ENCODE results near the gene CYB5R3.

Gene CYB5R3

DNA sequence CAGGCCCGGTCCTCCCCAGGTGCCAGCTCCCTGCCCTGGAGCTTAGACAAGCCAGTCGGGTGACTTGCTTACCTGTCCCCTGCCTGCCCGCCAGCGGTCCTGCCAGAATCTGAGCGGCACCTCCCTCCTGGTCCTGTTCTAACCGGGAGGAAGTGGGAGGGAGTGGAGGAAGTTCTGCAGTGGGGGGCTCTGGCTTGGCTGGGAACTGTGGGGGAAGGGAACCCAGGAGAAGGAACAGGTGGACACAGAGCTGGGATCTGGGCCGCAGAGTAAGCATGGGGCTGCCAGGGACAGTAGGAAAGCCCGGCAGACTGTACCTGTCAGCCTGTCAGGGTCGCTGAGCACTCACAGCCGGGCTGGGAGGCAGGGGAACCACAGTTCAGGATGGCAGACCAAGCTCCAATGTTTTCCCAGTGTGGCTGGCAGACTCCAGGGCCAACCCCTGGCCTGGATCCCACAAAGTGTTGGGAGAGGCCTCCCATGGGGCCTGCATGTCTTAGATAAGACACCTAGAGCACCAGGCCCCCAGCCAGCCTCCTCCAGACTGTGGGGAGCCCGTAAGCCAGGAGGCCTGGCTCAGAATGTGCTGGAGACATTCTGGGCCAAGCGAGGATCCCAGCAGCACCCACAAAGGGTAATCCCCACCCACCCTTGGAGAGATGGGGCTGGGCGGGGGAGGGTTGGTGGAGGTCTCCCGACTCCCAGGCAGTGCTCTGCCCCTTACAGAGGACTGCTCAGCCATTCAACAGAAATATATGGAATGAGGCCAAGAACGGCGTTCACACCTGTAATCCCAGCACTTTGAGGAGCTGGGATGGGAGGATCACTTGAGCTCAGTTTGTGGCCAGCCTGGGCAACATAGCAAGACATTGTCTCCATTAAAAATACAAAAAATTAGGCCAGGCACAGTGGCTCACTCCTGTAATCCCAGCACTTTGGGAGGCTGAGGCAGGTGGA lies 2.3 kb downstream of the CYB5R3 start:
- no peak for DNase-seq (ENCODE audit: low read depth in 1 of 2, low spot score in 1 of 2)

DNA sequence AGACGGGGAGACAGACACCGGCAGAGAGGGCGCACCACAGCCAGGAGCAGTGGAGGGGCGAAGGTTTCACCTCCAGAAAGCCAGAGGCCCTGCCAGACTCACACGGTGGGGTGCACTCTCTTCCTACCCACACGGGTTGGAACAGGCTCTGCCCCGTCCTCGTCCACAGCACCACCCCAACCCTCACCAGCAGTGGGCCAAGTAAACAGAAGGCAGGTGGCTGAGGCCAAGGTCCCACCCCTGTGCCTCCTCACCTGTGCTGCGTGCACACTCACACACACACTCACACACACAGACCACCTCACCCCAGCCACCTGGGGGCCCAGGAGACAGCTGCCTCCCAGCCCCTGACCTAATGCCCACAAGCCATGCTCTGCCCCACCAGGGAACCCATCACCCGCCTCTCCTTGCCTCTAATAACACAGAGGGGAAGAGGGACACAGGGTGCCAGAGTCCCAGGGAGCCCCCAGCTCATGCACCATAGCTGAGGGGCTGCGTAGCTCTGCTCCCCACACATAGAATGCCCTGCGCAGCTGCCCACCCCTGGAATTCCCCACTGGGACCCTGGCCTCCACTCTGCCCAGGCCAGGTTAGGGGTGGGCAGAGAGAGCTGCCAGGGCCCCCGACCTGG lies 3.1 kb downstream of the CYB5R3 start:
- no peak for DNase-seq (ENCODE audit: low read depth in 1 of 2, low spot score in 1 of 2)

DNA sequence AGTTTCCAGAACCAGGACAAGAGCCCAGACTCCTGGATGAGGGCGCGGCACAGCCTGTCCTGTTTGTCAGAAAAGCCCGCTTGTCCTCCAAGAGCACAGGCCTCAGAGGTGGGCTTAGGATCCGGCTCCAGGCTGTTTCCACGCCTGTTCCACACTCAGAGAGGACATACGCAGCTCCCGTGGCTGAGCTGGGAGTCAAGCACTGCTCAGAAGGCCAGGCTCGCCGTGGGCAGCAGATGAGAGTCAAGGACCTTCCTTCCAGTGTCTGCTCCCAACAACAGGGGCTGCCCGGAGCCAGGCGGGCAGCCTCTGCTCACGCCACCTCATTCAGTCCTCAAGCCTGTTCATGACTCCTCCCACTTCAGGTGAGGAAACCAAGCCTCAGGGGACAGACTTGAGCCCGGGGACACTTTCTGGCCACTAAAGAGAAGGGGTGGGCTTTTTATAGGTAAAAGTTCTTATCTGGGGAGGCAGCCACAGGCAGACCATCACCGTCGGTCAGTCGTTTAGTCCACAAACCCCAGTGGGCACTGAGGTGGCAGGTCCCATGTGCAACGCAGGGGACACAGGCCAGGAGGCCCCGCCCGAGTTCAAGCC lies 3.8 kb downstream of the CYB5R3 start:
- DNase-seq (ENCODE audit: low read depth in 1 of 2, low spot score in 1 of 2) = no peak

DNA sequence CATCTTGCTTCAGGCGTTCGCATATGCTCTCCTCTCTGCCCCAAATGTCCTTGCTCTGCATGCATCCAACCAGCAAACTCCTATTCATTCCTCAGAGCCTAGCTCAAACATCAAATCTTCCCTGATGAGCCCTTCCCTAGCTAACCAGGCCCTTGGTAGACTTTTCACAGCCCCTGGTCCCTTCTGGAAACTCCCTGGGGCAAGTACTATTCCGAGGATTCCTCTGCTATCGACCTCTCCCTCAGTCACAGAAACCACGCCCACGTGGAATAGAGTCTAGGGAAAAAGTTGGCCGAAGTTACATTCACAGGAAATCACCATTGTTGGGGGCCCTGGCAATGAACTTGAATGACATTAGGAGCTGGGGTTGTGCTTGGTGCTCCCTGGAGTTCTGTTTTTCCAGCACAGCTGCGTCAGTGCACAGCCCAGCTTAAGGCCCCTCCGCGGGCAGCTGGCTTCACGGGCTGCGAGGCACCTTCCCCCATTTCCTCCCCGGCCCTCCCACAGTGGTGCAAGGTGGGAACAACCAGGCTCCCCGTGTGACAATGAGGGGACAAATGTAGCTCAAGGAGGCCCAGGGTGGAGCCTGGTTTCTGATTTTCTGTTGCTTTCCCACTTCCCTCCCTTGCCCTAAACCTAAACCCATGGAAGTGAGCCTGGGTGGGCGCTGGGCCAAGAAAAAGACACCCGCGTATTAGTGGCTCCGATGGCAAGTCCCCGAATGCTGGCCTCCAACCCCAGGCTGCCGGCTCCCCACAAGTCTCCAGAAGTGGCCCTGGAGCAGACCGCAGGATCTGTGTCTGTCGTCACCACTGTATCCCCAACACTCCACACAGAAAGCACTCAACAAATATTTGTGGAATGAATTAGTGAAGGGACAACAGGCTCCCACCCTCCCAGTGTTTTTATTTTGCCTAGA lies 4.5 kb downstream of the CYB5R3 start:
- no peak for DNase-seq (ENCODE audit: low read depth in 1 of 2, low spot score in 1 of 2)

DNA sequence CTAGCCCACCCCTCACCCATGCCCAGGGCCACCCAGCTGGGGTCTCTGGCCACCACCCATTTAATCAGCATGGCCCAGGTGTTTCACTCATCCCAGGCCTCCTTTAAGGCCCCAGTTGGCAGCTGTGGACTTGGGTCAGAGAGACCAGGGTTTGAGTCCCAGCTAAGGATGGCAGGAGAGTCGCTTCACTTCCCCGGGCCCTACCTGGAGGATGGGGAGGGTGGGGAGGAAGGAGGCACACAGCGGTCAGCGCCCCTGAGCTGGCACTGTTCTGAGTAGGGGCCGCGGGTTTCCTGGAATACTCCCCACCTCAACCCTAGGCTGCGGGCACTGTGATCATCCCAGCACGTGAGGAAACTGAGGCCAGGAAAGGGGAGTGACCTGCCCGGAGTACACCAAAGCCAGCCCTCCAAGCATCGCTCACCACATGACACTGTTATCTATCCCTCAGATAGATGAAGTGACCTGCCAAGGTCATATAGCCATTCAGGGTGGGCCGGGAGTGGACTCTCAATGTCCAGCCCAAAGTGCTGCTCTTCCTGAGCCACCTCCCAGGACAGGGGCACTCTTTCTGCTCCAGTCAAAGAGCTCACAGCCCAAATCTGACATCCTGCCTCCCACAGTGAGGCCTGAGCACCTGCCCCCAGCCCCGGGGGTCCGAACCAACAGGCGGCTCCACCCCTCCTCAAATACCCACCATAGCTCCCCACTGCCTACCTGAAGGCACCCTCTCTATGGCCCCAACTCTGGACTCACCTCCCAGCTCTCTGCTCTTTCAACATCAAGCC lies 5.4 kb downstream of the CYB5R3 start:
- DNase-seq (ENCODE audit: low read depth in 1 of 2, low spot score in 1 of 2) = no peak

DNA sequence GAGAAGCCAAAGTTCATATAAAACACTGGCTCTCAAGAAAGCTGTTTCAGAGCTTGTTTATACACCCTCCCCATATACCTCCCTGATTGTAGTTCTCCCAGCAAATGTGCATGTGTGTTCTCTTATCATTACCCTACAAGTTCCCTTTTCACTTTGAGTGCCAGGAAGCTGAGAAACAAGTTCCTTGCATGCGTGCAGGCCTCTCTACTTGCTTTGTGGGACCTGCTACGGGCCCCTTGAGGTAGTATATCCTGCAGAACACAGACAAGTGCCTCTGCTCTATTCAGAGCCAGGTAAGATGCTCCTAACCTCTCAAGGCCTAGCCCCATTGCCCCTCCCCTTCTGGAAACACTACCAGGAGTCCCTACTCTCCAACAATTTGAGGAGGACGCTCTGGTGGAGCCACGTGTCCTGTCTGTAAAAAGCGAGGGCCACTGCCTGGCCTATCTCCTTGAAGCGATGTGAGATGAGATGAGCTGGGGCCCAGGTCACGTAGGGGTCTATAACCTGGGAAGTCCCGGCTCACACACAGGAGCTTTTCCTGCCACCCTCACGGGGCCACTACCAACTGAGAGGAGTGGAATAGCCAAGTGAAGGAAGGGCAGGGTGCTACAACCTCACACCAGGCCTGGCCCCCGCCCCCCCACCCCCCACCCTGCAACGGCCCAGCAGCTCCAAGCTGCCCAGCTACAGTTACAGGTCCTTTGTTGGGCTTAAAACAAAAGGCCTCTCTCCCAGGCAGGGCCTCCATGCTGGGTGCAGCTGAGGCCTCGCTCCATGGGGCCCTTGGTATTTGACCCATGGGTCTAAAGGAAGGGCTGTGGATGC lies 6.2 kb downstream of the CYB5R3 start:
- no peak for DNase-seq (ENCODE audit: low read depth in 1 of 2, low spot score in 1 of 2)

DNA sequence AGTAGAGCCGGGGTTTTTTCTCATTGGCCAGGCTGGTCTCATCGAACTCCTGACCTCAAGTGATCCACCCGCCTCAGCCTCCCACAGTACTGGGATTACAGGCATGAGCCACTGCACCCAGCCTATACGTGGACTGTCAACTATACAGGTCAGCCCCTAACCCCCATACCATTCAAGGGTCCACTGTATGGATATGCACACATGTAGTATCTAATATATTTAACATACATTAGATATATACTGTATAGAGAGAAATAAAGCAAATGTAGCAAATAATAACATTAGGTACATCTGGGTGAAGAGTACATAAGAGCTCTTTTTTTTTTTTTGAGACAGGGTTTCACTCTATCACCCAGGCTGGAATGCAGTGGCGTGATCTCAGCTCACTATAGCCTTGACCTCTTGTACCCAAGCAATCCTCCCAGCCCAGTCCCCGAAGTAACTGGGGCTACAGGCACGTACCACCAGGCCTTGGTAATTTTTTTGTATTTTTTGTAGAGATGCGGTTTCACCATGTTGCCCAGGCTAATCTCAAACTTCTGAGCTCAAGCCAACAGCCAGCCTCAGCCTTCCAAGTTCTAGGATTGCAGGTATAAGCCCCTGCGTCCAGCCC lies 7.3 kb downstream of the CYB5R3 start:
- no peak for DNase-seq (ENCODE audit: low read depth in 1 of 2, low spot score in 1 of 2)

DNA sequence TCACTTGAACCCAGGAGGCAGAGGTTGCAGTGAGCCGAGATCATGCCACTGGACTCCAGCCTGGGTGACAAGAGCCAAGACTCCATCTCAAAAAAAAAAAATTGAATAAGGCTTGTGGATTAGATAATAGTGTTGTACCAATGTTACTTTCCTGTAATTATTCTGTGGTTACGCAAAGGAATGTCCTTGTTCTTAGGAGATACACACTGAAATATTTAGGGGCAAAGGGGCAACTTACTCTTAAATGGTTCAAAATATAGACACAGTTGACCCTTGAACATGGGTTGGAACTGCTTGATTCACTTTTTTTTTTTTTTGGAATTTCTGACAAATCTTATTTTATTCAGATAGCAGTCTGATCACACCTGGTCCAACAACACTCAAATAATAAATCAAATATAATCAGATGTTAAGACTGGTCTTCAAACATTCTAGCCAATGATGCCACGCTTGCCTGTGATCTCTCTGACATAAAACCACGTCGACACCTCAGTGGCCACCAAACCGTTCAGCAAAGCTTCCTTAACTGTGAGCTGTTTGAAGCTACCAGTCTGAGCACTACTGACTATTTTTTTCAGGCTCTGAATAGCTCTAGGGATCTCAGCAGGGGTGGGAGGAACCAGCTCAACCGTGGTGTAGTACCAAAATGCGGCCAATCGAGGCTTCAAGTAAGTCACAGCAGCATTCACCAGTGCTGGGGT lies 9.5 kb downstream of the CYB5R3 start:
- no peak for DNase-seq (ENCODE audit: low read depth in 1 of 2, low spot score in 1 of 2)

DNA sequence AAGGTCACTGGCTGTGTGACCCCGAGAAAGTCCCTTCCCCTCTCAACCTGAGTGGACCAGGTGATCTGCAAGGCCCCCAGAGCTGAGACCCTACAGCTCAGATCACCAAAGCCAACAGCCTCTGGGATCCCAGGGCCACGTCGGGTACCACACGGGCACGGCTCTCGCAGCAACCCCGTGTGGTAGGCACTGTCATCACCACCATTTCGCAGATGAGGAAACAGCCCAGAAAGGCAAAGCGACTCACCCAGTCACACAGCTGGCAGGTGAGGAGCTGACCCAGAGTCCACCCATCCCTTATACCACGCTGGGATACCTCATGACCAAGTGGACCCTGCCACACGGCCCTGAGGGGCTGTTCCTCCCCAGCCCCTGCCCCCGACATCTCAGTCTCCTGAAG lies 11.6 kb downstream of the CYB5R3 start:
- DNase-seq (ENCODE audit: low read depth in 1 of 2, low spot score in 1 of 2) = no peak

DNA sequence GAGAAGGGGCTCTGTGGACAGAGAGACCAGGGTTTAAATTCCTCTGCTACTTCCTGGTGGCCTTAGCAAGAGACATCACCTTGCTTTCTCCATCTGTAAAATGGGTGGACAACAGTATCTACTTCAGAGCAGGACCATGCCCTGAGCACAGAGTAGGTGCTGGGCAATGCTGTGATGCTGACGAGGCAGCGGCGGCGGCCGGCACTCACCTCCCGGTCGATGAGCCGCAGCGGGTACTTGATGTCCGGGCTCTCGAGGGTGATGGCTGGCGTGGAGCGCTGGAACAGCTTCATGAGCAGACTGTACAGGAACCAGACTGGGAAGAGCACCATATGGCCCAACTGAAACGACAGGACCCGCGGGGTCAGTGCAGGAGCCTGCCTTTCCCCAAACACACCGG lies 12.7 kb downstream of the CYB5R3 start:
- DNase-seq (ENCODE audit: low read depth in 1 of 2, low spot score in 1 of 2) = no peak

DNA sequence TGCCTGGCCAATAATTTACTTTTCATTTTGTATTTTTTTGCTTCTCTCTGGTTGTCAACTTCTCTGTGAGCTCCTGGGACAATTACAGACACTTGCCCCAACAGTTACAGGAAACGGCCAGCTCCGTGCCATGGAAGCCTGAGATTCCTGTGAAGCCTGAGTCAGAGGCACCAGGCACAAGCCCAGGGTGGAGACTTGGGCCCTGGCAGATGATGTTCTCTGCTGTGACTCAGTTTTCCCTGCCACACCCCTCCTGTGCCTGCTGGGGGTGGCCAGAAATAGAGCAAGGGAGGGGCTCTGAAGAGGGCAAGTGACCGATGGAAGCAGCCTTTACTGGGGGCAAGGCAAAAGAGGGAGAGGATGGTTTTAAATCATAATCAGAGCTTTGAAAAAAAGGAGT lies 13.7 kb downstream of the CYB5R3 start:
- DNase-seq (ENCODE audit: low read depth in 1 of 2, low spot score in 1 of 2) = no peak

DNA sequence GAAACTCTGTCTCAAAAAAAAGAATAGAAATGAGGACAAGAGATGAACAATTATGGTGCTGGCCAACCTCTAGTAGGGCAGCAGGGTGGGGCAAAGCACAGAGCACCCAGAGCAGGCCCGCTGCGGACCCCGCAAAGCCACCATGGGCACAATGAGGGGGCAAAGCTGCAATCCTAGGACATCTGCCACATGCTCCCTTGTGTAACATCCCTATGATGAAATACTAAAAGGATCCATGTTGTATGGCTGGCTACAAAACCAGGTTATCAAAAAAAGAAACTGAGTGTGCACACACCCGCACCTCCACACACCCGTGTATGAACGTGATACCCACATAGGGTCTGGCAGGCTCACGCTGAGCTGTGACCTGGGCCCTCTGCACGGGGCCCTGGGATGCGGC lies 16.2 kb downstream of the CYB5R3 start:
- no peak for DNase-seq (ENCODE audit: low read depth in 1 of 2, low spot score in 1 of 2)

DNA sequence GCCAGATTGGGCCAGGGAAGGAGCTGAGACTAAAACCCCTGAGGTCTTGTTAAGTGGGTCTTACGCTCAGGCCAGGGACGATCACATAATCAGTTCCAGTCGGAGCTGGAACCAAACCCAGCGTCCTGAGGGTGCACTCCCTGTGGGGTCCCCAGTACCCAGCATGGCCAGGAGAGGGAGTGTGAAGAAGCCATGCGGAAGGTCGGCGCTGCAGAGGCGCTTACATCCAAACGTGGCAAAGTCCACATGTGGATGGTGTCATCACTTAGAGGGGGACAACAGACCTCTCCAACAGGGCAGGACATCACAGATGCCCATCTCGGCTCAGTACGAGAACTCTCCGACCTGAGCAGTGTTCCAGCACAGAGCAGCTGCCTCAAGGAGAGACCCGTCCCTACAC lies 17.1 kb downstream of the CYB5R3 start:
- DNase-seq (ENCODE audit: low read depth in 1 of 2, low spot score in 1 of 2) = no peak

DNA sequence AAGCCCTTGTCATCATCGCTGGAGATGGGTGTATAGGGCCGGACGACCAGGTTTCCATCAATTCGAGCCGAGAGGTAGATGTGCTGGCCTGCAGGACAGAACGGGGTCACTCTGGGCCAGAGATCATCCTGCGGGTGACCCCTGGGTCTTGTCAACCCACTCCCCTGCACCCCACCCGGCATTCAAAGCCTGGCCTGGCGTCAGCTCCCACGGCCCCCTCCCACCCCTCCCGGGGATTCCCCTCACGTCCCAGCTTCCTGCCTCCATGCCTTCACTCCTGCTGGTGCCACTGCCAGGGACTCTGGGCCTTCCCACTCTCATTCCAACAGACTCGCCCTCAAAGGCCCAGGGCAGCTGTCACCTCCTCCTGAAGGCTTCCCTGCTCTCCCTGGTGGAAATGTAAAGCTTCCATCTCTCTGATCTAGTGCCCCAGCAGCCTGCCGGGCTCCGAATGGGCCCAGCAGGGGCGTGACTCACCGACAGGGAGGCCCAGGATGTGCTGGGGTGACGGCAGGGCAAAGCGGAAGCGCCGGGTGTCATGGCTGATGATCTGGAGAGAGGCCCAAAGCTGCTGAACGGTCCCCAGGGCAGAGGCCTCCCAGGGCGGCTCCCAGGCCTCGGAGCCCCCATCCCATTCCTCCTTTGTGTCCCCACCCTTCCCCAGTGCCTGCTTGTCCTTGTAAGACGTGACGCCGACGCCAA lies 18.1 kb downstream of the CYB5R3 start:
- DNase-seq (ENCODE audit: low read depth in 1 of 2, low spot score in 1 of 2) = no peak

DNA sequence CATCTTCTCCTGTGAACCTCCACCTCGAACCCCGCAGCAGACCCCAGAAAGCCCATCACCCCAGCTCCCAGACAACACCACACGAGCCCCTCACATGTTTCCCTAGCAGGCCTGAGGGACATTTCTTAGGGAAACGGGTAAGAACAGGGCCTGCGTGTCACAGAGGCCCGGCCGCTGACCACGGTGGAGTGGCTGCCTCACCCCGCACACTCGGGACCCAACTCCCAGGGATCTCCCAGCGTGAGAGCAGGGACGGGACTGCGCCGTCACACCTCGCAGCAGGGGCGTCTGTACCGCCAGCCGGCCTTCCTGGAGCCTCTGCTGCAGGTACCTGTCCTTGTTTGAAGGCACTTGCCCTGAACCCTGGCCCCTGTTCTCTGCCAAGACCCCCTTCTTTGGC lies 19.0 kb downstream of the CYB5R3 start:
- DNase-seq (ENCODE audit: low read depth in 1 of 2, low spot score in 1 of 2) = no peak

DNA sequence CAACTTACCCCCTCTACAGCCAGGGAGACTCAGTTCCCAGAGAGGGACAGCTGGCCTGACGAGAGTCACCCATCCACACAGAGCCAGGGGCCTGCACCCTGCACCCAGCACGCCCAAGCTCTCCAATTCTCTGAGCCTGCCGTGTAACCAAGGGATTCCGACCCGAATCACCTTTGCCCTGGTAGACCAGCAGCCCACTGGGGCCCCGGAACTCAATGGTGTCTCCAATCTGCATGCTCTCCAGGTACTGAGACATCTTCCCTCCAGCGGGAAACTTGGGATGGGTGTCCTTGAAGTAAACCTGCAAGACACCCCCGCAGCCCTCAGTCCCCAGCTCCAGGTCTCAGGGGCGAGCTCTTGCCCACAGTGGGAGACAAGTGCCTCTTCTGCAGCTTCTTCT lies 21.2 kb downstream of the CYB5R3 start:
- DNase-seq (ENCODE audit: low read depth in 1 of 2, low spot score in 1 of 2) = no peak

DNA sequence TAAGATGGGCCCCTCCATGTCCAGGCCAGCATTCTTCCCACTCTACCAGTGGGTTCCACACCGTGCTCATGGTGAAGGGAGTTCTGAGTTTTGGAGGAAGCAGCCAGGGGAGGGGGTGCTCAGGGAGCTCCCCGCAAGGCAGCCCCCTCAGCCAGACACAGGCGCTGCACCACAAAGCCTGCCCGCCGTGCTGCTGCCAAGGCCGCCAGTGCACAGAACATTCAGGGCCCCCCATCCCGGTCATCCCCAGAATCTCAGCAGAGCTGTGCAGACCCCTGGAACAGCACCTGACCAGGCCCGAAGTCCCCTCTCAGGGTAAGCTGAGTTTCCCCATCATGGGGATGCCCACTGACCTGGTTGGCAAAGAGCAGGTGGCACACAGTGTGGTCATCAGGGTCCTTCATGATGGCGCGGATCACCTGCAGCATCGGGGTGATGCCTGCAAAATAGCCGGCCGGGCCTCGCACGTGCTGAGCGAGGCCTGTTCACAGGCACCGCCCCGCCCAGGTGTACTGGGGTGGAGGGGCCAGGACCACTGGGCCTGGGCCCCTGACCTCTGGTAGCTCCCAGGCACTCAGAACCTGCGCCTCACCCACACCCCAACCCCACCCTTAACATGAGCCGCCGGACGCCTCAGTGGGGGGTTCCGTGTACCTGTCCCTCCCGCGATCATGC lies 22.1 kb downstream of the CYB5R3 start:
- DNase-seq (ENCODE audit: low read depth in 1 of 2, low spot score in 1 of 2) = no peak

All from activated T-helper 1 cell treated with anti-CD3 and anti-CD28 coated beads, Interleukin-2, amount 50 U/mL, for 16 hours (primary cell).